ENCODE results near the gene NEXMIF. TPM values are rescaled to one million over a fixed set of nuclear protein-coding genes. Genes with fewer than 3 reads are reported as not detected.
"Not testable (repeated sequence)": the region's sequence is repeated elsewhere in the genome, so short reads cannot be mapped to it uniquely, and the experiment has no call there.

Gene NEXMIF
- polyA plus RNA-seq, 1 donor from 2014 or later, result 0.36 TPM

- no peak overlapping the region for H3K4me3 Mint-ChIP-seq
- H3K9me3 Mint-ChIP-seq, result peaks cover 12 to 26% (median 13%) of the 10 kb centered on the region in 3 donors
- H3K4me1 Mint-ChIP-seq, result peaks cover 0 to 2% (median 0%) of the 10 kb centered on the region in 3 donors
- H3K36me3 Mint-ChIP-seq, result peaks cover 5% of the 10 kb centered on the region
- H3K27me3 Mint-ChIP-seq, result no peaks in the 10 kb centered on the region
- no peak overlapping the region for H3K27ac Mint-ChIP-seq
These were observed 59.5 kb downstream of the NEXMIF start for GRCh38 chrX:74865725-74866124.

GRCh38 chrX:74853255-74853654 is 72.0 kb downstream of the NEXMIF start:
- Mint-ChIP-seq H3K4me1 (peaks cover 0 to 2% (median 0%) of the 10 kb centered on the region in 3 donors), H3K4me3 (no peak overlapping the region), H3K36me3 (peaks cover 2% of the 10 kb centered on the region), H3K27ac (no peak overlapping the region), H3K9me3 (peaks cover 3 to 36% (median 16%) of the 10 kb centered on the region in 3 donors), H3K27me3 (no peaks in the 10 kb centered on the region)

GRCh38 chrX:74835566-74835965 is 89.7 kb downstream of the NEXMIF start:
- H3K36me3 Mint-ChIP-seq, result peaks cover 3% of the 10 kb centered on the region
- H3K27ac Mint-ChIP-seq, result no peak overlapping the region
- no peaks in the 10 kb centered on the region for H3K4me1 Mint-ChIP-seq
- no peak overlapping the region for H3K4me3 Mint-ChIP-seq
- H3K9me3 Mint-ChIP-seq, result peaks cover 1 to 3% (median 2%) of the 10 kb centered on the region in 3 donors
- H3K27me3 Mint-ChIP-seq, result peaks cover 2% of the 10 kb centered on the region

- not testable (repeated sequence) for H3K27me3 Mint-ChIP-seq, H3K9me3 Mint-ChIP-seq, H3K4me1 Mint-ChIP-seq
These were observed 105.5 kb downstream of the NEXMIF start for GRCh38 chrX:74819797-74820196.

GRCh38 chrX:74814681-74815080 is 110.6 kb downstream of the NEXMIF start:
- no peaks in the 10 kb centered on the region for H3K9me3 Mint-ChIP-seq
- H3K27me3 Mint-ChIP-seq, result peaks cover 2% of the 10 kb centered on the region
- H3K4me1 Mint-ChIP-seq, result peaks cover 1 to 3% (median 3%) of the 10 kb centered on the region in 3 donors
- no peak overlapping the region for H3K27ac Mint-ChIP-seq
- no peak overlapping the region for H3K4me3 Mint-ChIP-seq
- H3K36me3 Mint-ChIP-seq, result no peaks in the 10 kb centered on the region

More at GRCh38 chrX:74819797-74820196, 105.5 kb downstream of the NEXMIF start:
- not testable (repeated sequence) for H3K27ac Mint-ChIP-seq, H3K36me3 Mint-ChIP-seq, H3K4me3 Mint-ChIP-seq

- H3K27me3 Mint-ChIP-seq, result peaks cover 4% of the 10 kb centered on the region
- H3K4me3 Mint-ChIP-seq, result no peak overlapping the region
- H3K27ac Mint-ChIP-seq, result no peak overlapping the region
- H3K36me3 Mint-ChIP-seq, result no peaks in the 10 kb centered on the region
- H3K4me1 Mint-ChIP-seq, result peaks cover 0 to 4% (median 4%) of the 10 kb centered on the region in 3 donors
- H3K9me3 Mint-ChIP-seq, result no peaks in the 10 kb centered on the region
These were observed 120.7 kb downstream of the NEXMIF start for GRCh38 chrX:74804574-74804973.

- Mint-ChIP-seq H3K4me1 (peaks cover 2 to 4% (median 4%) of the 10 kb centered on the region in 3 donors), H3K9me3 (no peaks in the 10 kb centered on the region), H3K27ac (no peak overlapping the region), H3K36me3 (no peaks in the 10 kb centered on the region), H3K27me3 (peaks cover 2% of the 10 kb centered on the region), H3K4me3 (no peak overlapping the region)
These were observed 125.2 kb downstream of the NEXMIF start for GRCh38 chrX:74800062-74800461.

- peaks cover 2% of the 10 kb centered on the region for H3K36me3 Mint-ChIP-seq
- no peak overlapping the region for H3K4me3 Mint-ChIP-seq
- H3K27me3 Mint-ChIP-seq, result no peaks in the 10 kb centered on the region
- H3K9me3 Mint-ChIP-seq, result no peaks in the 10 kb centered on the region
- peaks cover 2 to 4% (median 4%) of the 10 kb centered on the region in 3 donors for H3K4me1 Mint-ChIP-seq
- H3K27ac Mint-ChIP-seq, result no peak overlapping the region
These were observed 127.8 kb downstream of the NEXMIF start for GRCh38 chrX:74797338-74797887.

GRCh38 chrX:74788545-74789086 is 136.6 kb downstream of the NEXMIF start:
- no peaks in the 10 kb centered on the region for H3K4me1 Mint-ChIP-seq
- H3K4me3 Mint-ChIP-seq, result no peak overlapping the region
- H3K36me3 Mint-ChIP-seq, result no peaks in the 10 kb centered on the region
- no peaks in the 10 kb centered on the region for H3K9me3 Mint-ChIP-seq
- no peak overlapping the region for H3K27ac Mint-ChIP-seq
- H3K27me3 Mint-ChIP-seq, result no peaks in the 10 kb centered on the region

- no peaks in the 10 kb centered on the region for H3K4me1 Mint-ChIP-seq
- no peaks in the 10 kb centered on the region for H3K27me3 Mint-ChIP-seq
- no peak overlapping the region for H3K4me3 Mint-ChIP-seq
- no peaks in the 10 kb centered on the region for H3K9me3 Mint-ChIP-seq
- H3K36me3 Mint-ChIP-seq, result no peaks in the 10 kb centered on the region
- H3K27ac Mint-ChIP-seq, result no peak overlapping the region
These were observed 140.6 kb downstream of the NEXMIF start for GRCh38 chrX:74784629-74785028.

GRCh38 chrX:74781507-74782034 is 143.7 kb downstream of the NEXMIF start:
- H3K27me3 Mint-ChIP-seq, result no peaks in the 10 kb centered on the region
- H3K4me1 Mint-ChIP-seq, result no peaks in the 10 kb centered on the region
- H3K27ac Mint-ChIP-seq, result no peak overlapping the region
- no peaks in the 10 kb centered on the region for H3K36me3 Mint-ChIP-seq
- H3K4me3 Mint-ChIP-seq, result no peak overlapping the region
- H3K9me3 Mint-ChIP-seq, result no peaks in the 10 kb centered on the region

- Mint-ChIP-seq H3K27ac (no peak overlapping the region), H3K4me3 (no peak overlapping the region), H3K9me3 (no peaks in the 10 kb centered on the region), H3K27me3 (no peaks in the 10 kb centered on the region), H3K36me3 (no peaks in the 10 kb centered on the region), H3K4me1 (no peaks in the 10 kb centered on the region)
These were observed 146.1 kb downstream of the NEXMIF start for GRCh38 chrX:74779175-74779574.

- Mint-ChIP-seq H3K4me3 (no peak overlapping the region), H3K36me3 (no peaks in the 10 kb centered on the region), H3K27ac (no peak overlapping the region), H3K9me3 (no peaks in the 10 kb centered on the region), H3K4me1 (no peaks in the 10 kb centered on the region), H3K27me3 (no peaks in the 10 kb centered on the region)
These were observed 150.3 kb downstream of the NEXMIF start for GRCh38 chrX:74774988-74775387.

- H3K9me3 Mint-ChIP-seq, result no peaks in the 10 kb centered on the region
- H3K36me3 Mint-ChIP-seq, result peaks cover 2% of the 10 kb centered on the region
- peaks cover 0 to 2% (median 0%) of the 10 kb centered on the region in 3 donors for H3K4me1 Mint-ChIP-seq
- no peak overlapping the region for H3K27ac Mint-ChIP-seq
- H3K4me3 Mint-ChIP-seq, result no peak overlapping the region
- H3K27me3 Mint-ChIP-seq, result no peaks in the 10 kb centered on the region
These were observed 188.8 kb downstream of the NEXMIF start for GRCh38 chrX:74736450-74736849.

- Mint-ChIP-seq H3K36me3 (no peaks in the 10 kb centered on the region), H3K4me3 (no peak overlapping the region), H3K4me1 (no peaks in the 10 kb centered on the region), H3K27ac (no peak overlapping the region), H3K9me3 (no peaks in the 10 kb centered on the region), H3K27me3 (peaks cover 8% of the 10 kb centered on the region)
These were observed 220.0 kb downstream of the NEXMIF start for GRCh38 chrX:74705269-74705668.

GRCh38 chrX:74701343-74701742 is 223.9 kb downstream of the NEXMIF start:
- H3K4me1 Mint-ChIP-seq, H3K36me3 Mint-ChIP-seq, H3K27me3 Mint-ChIP-seq, H3K27ac Mint-ChIP-seq, H3K9me3 Mint-ChIP-seq: not testable (repeated sequence)
- peak overlapping the region in 1 of 4 donors; percentile 47 for H3K4me3 Mint-ChIP-seq

Data from IgD-negative memory B cell (primary cell).